Measurements from ENCODE around the gene MAFB. TPM values are rescaled to one million over a fixed set of nuclear protein-coding genes. Genes with fewer than 3 reads are reported as not detected.

The MAFB gene
- total RNA-seq, 4 donors from 2014 or later: 25.7 to 89.4 (median 69.2) TPM

DNA sequence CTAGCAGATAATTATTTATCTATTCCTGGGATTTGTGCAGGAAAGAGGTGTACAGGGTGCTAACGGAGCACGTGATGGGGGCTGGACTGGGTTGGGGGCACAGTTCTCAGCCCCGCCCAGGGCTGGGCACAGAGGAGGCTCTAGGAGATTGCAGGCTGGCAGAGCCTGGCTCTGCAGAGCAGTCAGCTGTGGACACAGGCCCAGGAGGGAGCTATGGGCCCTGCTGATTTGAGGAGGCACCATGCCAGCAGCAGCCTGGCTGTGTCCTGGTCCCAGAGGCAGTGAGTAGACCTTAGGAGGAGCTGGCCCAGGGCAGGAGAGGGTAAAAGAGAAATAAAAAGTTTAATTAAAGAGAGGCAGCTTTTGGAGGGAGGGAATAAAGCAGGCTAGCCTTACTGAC, 19.3 kb downstream of the MAFB start:
- H3K27me3 ChIP-seq: no peaks in the 10 kb centered on the region
- H3K4me3 ChIP-seq: no peak overlapping the region
- WGBS: 82% methylated on average over 3 of the region's 3 CpGs
- TF ChIP-seq, protein P1, sequence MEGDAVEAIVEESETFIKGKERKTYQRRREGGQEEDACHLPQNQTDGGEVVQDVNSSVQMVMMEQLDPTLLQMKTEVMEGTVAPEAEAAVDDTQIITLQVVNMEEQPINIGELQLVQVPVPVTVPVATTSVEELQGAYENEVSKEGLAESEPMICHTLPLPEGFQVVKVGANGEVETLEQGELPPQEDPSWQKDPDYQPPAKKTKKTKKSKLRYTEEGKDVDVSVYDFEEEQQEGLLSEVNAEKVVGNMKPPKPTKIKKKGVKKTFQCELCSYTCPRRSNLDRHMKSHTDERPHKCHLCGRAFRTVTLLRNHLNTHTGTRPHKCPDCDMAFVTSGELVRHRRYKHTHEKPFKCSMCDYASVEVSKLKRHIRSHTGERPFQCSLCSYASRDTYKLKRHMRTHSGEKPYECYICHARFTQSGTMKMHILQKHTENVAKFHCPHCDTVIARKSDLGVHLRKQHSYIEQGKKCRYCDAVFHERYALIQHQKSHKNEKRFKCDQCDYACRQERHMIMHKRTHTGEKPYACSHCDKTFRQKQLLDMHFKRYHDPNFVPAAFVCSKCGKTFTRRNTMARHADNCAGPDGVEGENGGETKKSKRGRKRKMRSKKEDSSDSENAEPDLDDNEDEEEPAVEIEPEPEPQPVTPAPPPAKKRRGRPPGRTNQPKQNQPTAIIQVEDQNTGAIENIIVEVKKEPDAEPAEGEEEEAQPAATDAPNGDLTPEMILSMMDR (IDR thresholded peaks at IDR 0.05): no peak
- TF ChIP-seq EP300 (IDR thresholded peaks at IDR 0.05) (no peak), POLR2AphosphoS5 (IDR thresholded peaks at IDR 0.05) (no peak), POLR2A (IDR thresholded peaks at IDR 0.05) (no peak)
- H3K27ac ChIP-seq: no peak overlapping the region
- no peaks in the 10 kb centered on the region for H3K9me3 ChIP-seq
- peaks cover 16% of the 10 kb centered on the region for H3K4me1 ChIP-seq
- no peaks in the 10 kb centered on the region for H3K36me3 ChIP-seq
- no peak for DNase-seq (ENCODE audit: low spot score in 2 of 2)

DNA sequence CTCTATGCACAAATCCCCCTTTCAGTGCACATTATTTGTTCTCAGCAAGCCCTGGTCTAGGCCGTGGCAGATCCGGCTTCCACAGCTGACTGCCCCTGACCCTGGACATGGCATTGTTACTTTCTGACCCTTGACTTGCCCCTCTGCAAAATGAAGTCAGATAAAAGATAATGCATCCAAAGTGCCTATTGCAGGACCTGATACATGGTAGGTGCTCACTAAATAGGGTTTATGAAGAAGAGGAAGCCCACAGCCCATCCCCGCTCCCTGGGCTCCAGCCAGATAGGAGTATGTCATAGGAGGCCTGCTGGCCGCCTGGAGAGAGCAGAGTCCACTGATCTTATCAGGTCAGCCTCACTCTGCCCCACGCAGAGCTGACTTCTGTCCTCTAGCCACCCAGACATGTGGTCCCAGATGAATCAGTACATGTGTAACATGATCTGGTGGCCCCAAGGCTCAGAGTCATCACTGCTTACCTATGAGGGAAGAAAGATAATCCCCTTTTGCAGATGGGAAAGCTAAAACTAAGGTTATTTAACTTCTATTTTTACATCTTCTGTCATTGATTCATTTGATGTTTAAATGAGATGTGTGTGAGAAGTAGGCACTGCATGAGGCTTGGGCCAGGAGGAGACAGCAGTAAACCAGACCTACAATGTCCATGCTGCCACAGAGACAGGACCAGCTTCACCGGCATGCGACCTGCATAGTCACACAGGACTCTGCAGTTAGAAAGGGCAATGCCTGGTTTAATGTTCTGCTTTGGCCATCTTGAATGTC, 20.4 kb downstream of the MAFB start:
- no peak overlapping the region for H3K27ac ChIP-seq
- no peak for DNase-seq (ENCODE audit: low spot score in 2 of 2)
- H3K36me3 ChIP-seq: no peaks in the 10 kb centered on the region
- TF ChIP-seq POLR2AphosphoS5 (IDR thresholded peaks at IDR 0.05) (no peak), EP300 (IDR thresholded peaks at IDR 0.05) (no peak), POLR2A (IDR thresholded peaks at IDR 0.05) (no peak)
- TF ChIP-seq, protein P1 (IDR thresholded peaks at IDR 0.05): no peak
- H3K4me1 ChIP-seq: peaks cover 20% of the 10 kb centered on the region
- H3K9me3 ChIP-seq: no peaks in the 10 kb centered on the region
- no peak overlapping the region for H3K4me3 ChIP-seq
- 95% methylated on average over 6 of the region's 7 CpGs for WGBS
- H3K27me3 ChIP-seq: no peaks in the 10 kb centered on the region

DNA sequence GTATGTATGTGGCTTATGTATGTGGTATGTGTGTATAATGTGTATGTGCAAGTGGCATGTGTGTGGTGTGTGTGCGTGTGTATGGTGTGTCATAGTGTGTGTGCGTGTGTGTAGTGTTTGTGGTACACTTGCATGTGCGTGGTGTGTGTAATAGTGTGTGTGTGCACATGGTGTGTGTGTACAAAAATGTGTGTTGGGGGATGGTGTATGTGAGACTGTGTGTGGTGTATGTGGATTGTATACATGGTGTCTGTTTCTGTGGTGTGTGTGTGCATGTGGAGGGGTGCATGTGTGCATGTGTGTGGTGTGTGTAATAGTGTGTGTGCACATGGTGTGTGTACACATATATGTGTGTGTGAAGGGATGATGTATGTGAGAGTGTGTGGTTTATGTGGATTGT, 21.5 kb downstream of the MAFB start:
- H3K36me3 ChIP-seq: no peaks in the 10 kb centered on the region
- no peak overlapping the region for H3K27ac ChIP-seq
- no peaks in the 10 kb centered on the region for H3K27me3 ChIP-seq
- H3K9me3 ChIP-seq: no peaks in the 10 kb centered on the region
- TF ChIP-seq POLR2A (IDR thresholded peaks at IDR 0.05): no peak
- no peak for DNase-seq (ENCODE audit: low spot score in 2 of 2)
- 94% methylated on average over 3 of the region's 3 CpGs for WGBS
- peaks cover 12% of the 10 kb centered on the region for H3K4me1 ChIP-seq
- H3K4me3 ChIP-seq: no peak overlapping the region

DNA sequence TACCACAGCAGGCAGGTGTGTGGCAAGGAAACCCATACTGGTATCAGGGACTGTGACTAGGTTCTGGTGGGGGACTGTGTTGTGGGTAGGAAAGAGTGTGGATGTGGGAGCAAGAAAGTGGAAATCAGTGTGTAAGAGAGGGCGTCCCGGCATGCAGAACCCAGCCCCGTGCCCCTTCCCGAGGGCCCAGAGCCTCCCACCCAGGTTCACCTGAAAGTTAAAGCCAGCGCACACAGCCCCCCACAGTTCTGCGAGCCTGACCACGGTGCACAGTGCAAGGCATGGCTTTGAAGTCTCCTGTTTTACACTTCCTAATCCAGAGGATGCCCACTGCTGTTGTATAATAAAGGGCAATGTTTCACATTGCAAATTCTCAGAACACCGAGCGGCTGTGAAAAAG, 22.7 kb downstream of the MAFB start:
- no peak overlapping the region for H3K4me3 ChIP-seq
- DNase-seq (ENCODE audit: low spot score in 2 of 2): no peak
- WGBS: 89% methylated on average over 9 of the region's 9 CpGs
- TF ChIP-seq POLR2A (IDR thresholded peaks at IDR 0.05) (no peak), EP300 (IDR thresholded peaks at IDR 0.05) (no peak), POLR2AphosphoS5 (IDR thresholded peaks at IDR 0.05) (no peak)
- TF ChIP-seq, protein P1 (IDR thresholded peaks at IDR 0.05): no peak
- H3K9me3 ChIP-seq: no peaks in the 10 kb centered on the region
- H3K4me1 ChIP-seq: peaks cover 12% of the 10 kb centered on the region
- no peaks in the 10 kb centered on the region for H3K36me3 ChIP-seq
- no peak overlapping the region for H3K27ac ChIP-seq
- no peaks in the 10 kb centered on the region for H3K27me3 ChIP-seq

DNA sequence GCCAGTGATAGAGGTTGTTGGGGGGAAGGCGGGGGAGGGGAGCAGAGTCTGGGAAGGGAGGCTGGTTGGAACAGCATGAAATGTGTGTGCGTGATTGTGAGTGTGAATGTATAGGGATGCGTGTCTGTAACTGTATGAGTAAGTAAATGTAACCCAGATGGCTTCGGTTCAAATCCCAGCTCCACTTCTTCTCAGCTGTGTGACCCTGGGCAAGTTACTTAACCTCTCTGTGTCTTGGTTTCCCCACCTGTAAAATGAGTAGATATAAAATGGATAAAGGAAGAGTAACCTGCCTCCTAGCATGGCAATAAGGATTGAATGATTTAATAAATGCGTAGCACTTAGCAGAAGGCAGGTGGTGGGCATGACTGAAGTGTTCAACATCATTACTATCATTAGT, 24.1 kb downstream of the MAFB start:
- no peak for DNase-seq (ENCODE audit: low spot score in 2 of 2)
- WGBS: 86% methylated on average over 5 of the region's 5 CpGs
- no peak for TF ChIP-seq POLR2A (IDR thresholded peaks at IDR 0.05)
- TF ChIP-seq, protein P1 (IDR thresholded peaks at IDR 0.05): no peak
- TF ChIP-seq POLR2AphosphoS5 (IDR thresholded peaks at IDR 0.05): no peak
- TF ChIP-seq EP300 (IDR thresholded peaks at IDR 0.05): no peak
- H3K27ac ChIP-seq: no peak overlapping the region
- no peaks in the 10 kb centered on the region for H3K36me3 ChIP-seq
- peaks cover 12% of the 10 kb centered on the region for H3K4me1 ChIP-seq
- H3K27me3 ChIP-seq: no peaks in the 10 kb centered on the region
- no peak overlapping the region for H3K4me3 ChIP-seq
- no peaks in the 10 kb centered on the region for H3K9me3 ChIP-seq
